Esophagus squamous epithelium (tissue), 5 donors: Measurements from ENCODE around the gene DIS3L2. TPM values are rescaled to one million over a fixed set of nuclear protein-coding genes. Genes with fewer than 3 reads are reported as not detected.
A peak's percentile ranks its signal among the peaks of the same experiment; 100 is the strongest.
"Not testable (repeated sequence)": the region's sequence is repeated elsewhere in the genome, so short reads cannot be mapped to it uniquely, and the experiment has no call there.

Experiments
- DNase-seq: peaks from one replicate; lab custom pipeline; 2025; lab: John Stamatoyannopoulos, UW
- H3K27ac ChIP-seq, 4 donors: fragments of 200-600 bp; sonication (generic); one replicate each; pipeline ENCODE4 v1.5.1; 2016 to 2019; ENCODE audit warnings: mild to moderate bottlenecking in 1 of 4
- H3K27me3 ChIP-seq, 4 donors: fragments of 200-600 bp; sonication (generic); 1 replicate in 3 of 4; 2 replicates in 1 of 4; pipeline versions ENCODE4 v1.5.1 to v1.6.0; 2017 to 2021; ENCODE audit warnings: antibody characterized with exemption in 1 of 4
- H3K36me3 ChIP-seq, 3 donors: fragments of 200-600 bp; sonication (generic); one replicate each; pipeline ENCODE4 v1.5.1; 2016 to 2019
- H3K4me1 ChIP-seq, 3 donors: fragments of 200-600 bp; sonication (generic); one replicate each; pipeline ENCODE4 v1.5.1; 2017 to 2019
- H3K4me3 ChIP-seq, 4 donors: fragments of 200-600 bp; sonication (generic); 1 replicate in 3 of 4; 2 replicates in 1 of 4; pipeline ENCODE4 v1.5.1; 2016 to 2019; ENCODE audit warnings: mild to moderate bottlenecking in 2 of 4, moderate library complexity in 1 of 4
- H3K9me3 ChIP-seq, 3 donors: fragments of 200-600 bp; sonication (generic); one replicate each; pipeline ENCODE4 v1.5.1; 2016 to 2019
- CTCF ChIP-seq, 6 experiments: fragments of 450-650 bp in 4 of 6; fragments of 200-600 bp in 2 of 6; sonication (generic) in 2 of 6; IDR thresholded peaks; one replicate each; pipeline ENCODE4 v1.5.1; 2016 to 2019; ENCODE audit warnings: antibody characterized with exemption in 6 of 6, mild to moderate bottlenecking in 4 of 6, moderate library complexity in 4 of 6
- POLR2A ChIP-seq, 4 donors: fragments of 450-650 bp; IDR thresholded peaks; one replicate each; pipeline ENCODE4 v1.6.1; 2017; ENCODE audit warnings: antibody characterized with exemption in 4 of 4, mild to moderate bottlenecking in 4 of 4, moderate library complexity in 3 of 4
- WGBS, 2 donors: methylation state at CpG; one replicate each; pipeline ENCODE4 v1.1.5; 2018; 5-methylcytosine and 5-hydroxymethylcytosine counted together
- intact Hi-C: fragments of 100-400 bp; cut with DNase I; formaldehyde crosslinking; loops from one replicate; pipeline ENCODE4 v1.15.0; 2022
- total RNA-seq, 4 donors: library from RNA; depleted of rRNA; stranded (reverse); fragments of >200 nt; gene quantifications; one replicate each; pipeline ENCODE4 v1.1.0, GENCODE V29; 2016
- donor health status: DM: yes; HTN: yes; CAD: no.

Gene DIS3L2
- total RNA-seq, 4 donors from 2014 or later = 14.5 to 42.8 (median 32.4) TPM

GRCh38 chr2:232353096-232353495 is 391.6 kb downstream of the DIS3L2 start:
- no peak for TF ChIP-seq POLR2A (IDR thresholded peaks at IDR 0.05)
- no peak for DNase-seq
- H3K27ac ChIP-seq = no peak overlapping the region
- H3K9me3 ChIP-seq = no peaks in the 10 kb centered on the region
- intact Hi-C loops = no loop called here
- peaks cover 6 to 31% (median 11%) of the 10 kb centered on the region in 3 donors for H3K4me1 ChIP-seq
- no peaks in the 10 kb centered on the region for H3K36me3 ChIP-seq
- WGBS, 2 donors = 69% methylated on average over 3 of the region's 8 CpGs; no CpG with 5 or more reads in 1 of the 2 donors
- peaks cover 20 to 65% (median 27%) of the 10 kb centered on the region in 4 donors for H3K27me3 ChIP-seq
- no peak overlapping the region for H3K4me3 ChIP-seq

GRCh38 chr2:232353660-232354059 is 392.1 kb downstream of the DIS3L2 start:
- peaks cover 20 to 65% (median 27%) of the 10 kb centered on the region in 4 donors for H3K27me3 ChIP-seq
- peaks cover 6 to 31% (median 11%) of the 10 kb centered on the region in 3 donors for H3K4me1 ChIP-seq
- DNase-seq = no peak
- no peaks in the 10 kb centered on the region for H3K36me3 ChIP-seq
- no peaks in the 10 kb centered on the region for H3K9me3 ChIP-seq
- WGBS, 2 donors = 74 to 79% methylated on average over 4 of the region's 7 CpGs
- intact Hi-C loops = no loop called here
- no peak overlapping the region for H3K27ac ChIP-seq
- H3K4me3 ChIP-seq = no peak overlapping the region
- TF ChIP-seq POLR2A (IDR thresholded peaks at IDR 0.05) (no peak), CTCF (IDR thresholded peaks at IDR 0.05) (no peak)

GRCh38 chr2:232354069-232354468 is 392.6 kb downstream of the DIS3L2 start:
- 80 to 89% methylated on average over 1 to 5 of the region's 5 CpGs for WGBS, 2 donors
- no peak for DNase-seq

GRCh38 chr2:232361646-232362045 is 400.1 kb downstream of the DIS3L2 start:
- Histone ChIP-seq H3K9me3 (no peaks in the 10 kb centered on the region), H3K4me3 (no peak overlapping the region), H3K27ac (no peak overlapping the region), H3K36me3 (no peaks in the 10 kb centered on the region), H3K4me1 (peaks cover 0 to 3% (median 0%) of the 10 kb centered on the region in 3 donors), H3K27me3 (no peaks in the 10 kb centered on the region)
- TF ChIP-seq CTCF (IDR thresholded peaks at IDR 0.05) (no peak), POLR2A (IDR thresholded peaks at IDR 0.05) (no peak)
- WGBS, 2 donors = 88 to 90% methylated on average over 5 of the region's 5 CpGs
- DNase-seq = no peak
- intact Hi-C loops = no loop called here

More at GRCh38 chr2:232354069-232354468, 392.6 kb downstream of the DIS3L2 start:
- intact Hi-C loops = no loop called here
- H3K27me3 ChIP-seq = peaks cover 20 to 61% (median 27%) of the 10 kb centered on the region in 4 donors
- no peaks in the 10 kb centered on the region for H3K36me3 ChIP-seq
- H3K9me3 ChIP-seq = no peaks in the 10 kb centered on the region
- H3K4me1 ChIP-seq = peaks cover 6 to 27% (median 10%) of the 10 kb centered on the region in 3 donors
- no peak overlapping the region for H3K27ac ChIP-seq
- TF ChIP-seq CTCF (IDR thresholded peaks at IDR 0.05) = no peak
- TF ChIP-seq POLR2A (IDR thresholded peaks at IDR 0.05) = no peak
- no peak overlapping the region for H3K4me3 ChIP-seq

GRCh38 chr2:232362174-232362900 is 400.8 kb downstream of the DIS3L2 start:
- TF ChIP-seq CTCF (IDR thresholded peaks at IDR 0.05) = no peak
- no peak for TF ChIP-seq POLR2A (IDR thresholded peaks at IDR 0.05)
- Histone ChIP-seq H3K9me3 (no peaks in the 10 kb centered on the region), H3K36me3 (no peaks in the 10 kb centered on the region), H3K4me3 (no peak overlapping the region), H3K27me3 (peaks cover 0 to 4% (median 0%) of the 10 kb centered on the region in 4 donors), H3K4me1 (peaks cover 0 to 3% (median 0%) of the 10 kb centered on the region in 3 donors), H3K27ac (no peak overlapping the region)
- DNase-seq = no peak
- intact Hi-C loops = no loop called here
- 75 to 77% methylated on average over 7 to 8 of the region's 8 CpGs for WGBS, 2 donors

- H3K4me1 ChIP-seq, DNase-seq, H3K36me3 ChIP-seq, H3K27ac ChIP-seq, intact Hi-C loops, H3K9me3 ChIP-seq: not testable (repeated sequence)
- peaks cover 0 to 12% (median 0%) of the 10 kb centered on the region in 4 donors for H3K27me3 ChIP-seq
- H3K4me3 ChIP-seq = peak overlapping the region in 2 of 4 donors; percentile 16 to 44
- 49 to 94% methylated on average over 4 of the region's 12 CpGs for WGBS, 2 donors
Observed at GRCh38 chr2:232363064-232363783, 401.7 kb downstream of the DIS3L2 start.
